Activated CD4-positive, alpha-beta T cell treated with anti-CD3 and anti-CD28 coated beads, Interleukin-2, amount 50 U/mL, for 4 hours (primary cell): Measurements from ENCODE around the gene TJP1.
"Not testable (repeated sequence)": the region's sequence is repeated elsewhere in the genome, so short reads cannot be mapped to it uniquely, and the experiment has no call there.

Experiments
- DNase-seq, 2 experiments: peaks; one replicate each; pipeline ENCODE4 v3.0.0-alpha.2; 2020

TJP1 gene

DNA sequence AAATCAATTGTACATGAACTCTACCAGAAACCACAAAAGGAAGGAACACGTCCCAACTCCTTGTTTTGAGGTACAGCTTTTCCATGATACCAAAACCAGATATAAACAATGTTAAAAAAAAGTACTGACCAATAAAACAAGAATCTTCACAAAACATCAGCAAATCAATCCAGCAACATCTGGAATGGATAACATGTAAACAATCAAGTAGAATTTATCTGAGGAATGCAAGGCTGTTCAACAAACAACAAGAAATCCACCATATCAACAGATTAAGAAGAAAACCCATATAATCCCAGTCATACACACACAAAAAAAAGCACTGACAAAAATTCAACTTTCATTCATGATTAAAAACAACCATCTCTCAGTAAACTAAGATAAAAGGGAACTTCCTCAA lies 26.7 kb downstream of the TJP1 start:
- DNase-seq, result no peak

- no peak for DNase-seq
These were observed 29.7 kb downstream of the TJP1 start for GRCh38 chr15:29792426-29793159.

GRCh38 chr15:29790607-29791006 lies 31.7 kb downstream of the TJP1 start:
- DNase-seq, result no peak

DNA sequence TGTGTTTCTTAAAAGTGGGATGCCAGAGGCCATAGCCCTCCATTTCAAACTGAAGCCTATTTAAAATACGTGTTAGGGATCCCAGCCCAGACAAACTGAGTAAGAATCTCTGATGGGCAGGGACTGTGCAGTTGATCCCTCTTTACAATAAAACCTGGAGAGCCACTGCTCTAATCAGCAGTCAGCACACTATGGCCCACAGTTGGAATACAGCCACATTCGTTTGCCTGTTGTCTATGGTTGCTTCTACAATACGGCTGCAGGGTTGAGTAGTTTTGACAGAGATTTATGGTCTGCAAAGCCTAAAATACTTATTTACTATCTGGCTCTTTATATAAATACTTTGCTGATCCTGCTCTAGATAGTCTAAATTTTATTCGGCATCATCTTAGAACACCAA lies 32.4 kb downstream of the TJP1 start:
- no peak for DNase-seq

- no peak for DNase-seq
These were observed 33.7 kb downstream of the TJP1 start for GRCh38 chr15:29788433-29789034.

- no peak for DNase-seq
These were observed 34.5 kb downstream of the TJP1 start for GRCh38 chr15:29787767-29788166.

- DNase-seq, result no peak
These were observed 36.6 kb downstream of the TJP1 start for GRCh38 chr15:29785642-29786041.

- no peak for DNase-seq
These were observed 37.1 kb downstream of the TJP1 start for GRCh38 chr15:29785136-29785535.

- no peak for DNase-seq
These were observed 37.9 kb downstream of the TJP1 start for GRCh38 chr15:29784413-29784812.

DNA sequence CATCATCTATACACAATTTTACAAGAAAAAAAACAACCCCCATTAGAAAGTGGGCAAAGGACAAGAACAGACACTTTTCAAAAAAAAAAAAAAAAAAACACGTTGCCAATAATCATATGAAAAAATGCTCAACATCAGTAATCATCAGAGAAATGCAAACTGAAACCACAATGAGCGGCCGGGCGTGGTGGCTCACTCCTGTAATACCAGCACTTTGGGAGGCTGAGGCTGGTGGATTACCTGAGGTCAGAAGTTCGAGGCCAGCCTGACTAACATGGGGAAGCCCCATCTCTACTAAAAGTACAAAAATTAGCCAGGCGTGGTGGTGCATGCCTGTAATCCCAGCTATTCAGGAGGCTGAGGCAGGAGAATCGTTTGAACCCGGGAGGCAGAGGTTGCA lies 39.5 kb downstream of the TJP1 start:
- not testable (repeated sequence) for DNase-seq

DNA sequence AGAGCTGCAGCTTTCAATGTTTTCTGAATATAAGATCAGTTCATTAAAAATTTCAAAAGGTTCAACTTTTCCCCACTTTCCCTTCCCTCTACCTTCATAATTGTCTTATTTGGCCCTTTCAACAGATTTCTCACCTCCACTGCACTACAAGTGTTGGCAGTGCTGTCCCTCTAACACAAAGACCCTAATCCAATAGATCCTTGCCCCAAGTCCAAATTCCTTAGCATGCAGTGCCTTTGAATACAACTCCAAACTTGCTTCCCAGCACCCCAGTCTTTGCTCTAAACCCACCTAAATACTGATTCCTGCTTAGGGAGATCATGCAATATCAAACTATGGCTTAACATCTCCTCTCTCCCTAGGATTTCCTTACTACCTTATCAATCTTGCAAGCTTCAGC lies 43.9 kb downstream of the TJP1 start:
- DNase-seq, result no peak

DNA sequence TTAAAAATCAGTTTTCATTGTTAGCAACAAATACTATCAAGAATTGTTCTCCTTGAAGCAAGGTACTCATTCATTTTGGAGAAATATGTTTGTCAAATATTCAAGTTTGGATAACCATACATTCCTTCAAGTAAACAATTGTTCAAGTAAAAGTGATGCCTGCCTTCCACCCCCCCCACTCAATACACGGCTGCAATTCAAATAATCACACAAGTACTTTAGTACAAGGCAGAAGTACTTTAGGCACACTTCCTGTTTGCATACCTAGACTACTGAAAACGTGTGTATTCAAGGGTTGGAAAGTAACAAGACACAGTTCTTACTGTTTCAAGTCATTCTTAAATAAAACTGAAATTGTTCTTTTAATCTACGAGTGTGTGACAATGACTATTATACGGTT lies 45.4 kb downstream of the TJP1 start:
- no peak for DNase-seq

GRCh38 chr15:29774900-29775299 lies 47.4 kb downstream of the TJP1 start:
- no peak for DNase-seq

DNA sequence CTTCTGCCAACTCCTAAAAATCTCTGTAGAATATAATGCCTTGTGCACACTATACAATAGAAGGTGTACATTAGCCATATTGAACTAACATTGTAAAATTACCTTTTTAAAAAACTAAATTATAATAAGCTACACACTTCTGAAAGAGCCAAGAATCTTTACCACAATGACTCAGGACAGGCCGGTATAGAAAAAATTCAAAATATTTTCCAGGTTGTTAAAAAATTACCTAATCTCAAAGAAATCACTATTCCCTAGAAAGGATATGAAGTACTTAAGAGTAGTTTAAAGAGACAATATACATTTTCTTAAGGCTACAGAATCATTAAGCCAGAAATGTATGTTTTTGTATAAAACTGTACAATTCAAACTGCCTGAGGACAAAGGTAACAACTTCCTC lies 48.5 kb downstream of the TJP1 start:
- no peak for DNase-seq

GRCh38 chr15:29773000-29773399 lies 49.3 kb downstream of the TJP1 start:
- DNase-seq, result no peak

GRCh38 chr15:29770796-29771195 lies 51.5 kb downstream of the TJP1 start:
- no peak for DNase-seq

- no peak for DNase-seq
These were observed 56.3 kb downstream of the TJP1 start for GRCh38 chr15:29765898-29766527.

DNA sequence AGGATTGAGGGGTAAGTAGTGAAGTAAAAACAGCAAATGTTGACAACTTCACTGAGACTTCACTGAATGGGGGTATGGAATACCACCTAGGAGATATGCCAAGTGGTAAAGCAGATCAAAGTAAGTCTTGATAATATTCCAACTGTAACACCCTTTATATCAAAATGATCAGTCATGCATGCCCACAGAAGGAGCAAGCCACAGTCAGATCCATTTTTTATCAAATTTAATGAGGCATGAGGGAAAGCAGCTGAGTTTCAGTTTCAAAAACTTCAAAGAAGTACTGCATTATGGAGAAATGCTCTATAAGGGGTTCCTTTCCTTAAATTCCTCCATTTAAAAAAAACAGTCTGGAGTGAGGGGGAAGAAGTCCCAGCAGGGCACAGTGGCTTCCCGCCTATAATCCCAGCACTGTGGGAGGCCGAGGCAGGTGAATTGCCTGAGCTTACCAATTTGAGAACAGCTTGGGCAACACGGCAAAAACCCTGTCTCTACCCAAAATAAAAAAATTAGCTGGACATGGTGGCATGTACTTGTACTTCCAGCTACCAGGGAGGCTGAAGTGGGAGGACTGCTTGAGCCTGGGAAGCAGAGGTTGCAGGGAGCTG lies 56.9 kb downstream of the TJP1 start:
- DNase-seq, result no peak

GRCh38 chr15:29759596-29759995 lies 62.7 kb downstream of the TJP1 start:
- DNase-seq, result no peak

DNA sequence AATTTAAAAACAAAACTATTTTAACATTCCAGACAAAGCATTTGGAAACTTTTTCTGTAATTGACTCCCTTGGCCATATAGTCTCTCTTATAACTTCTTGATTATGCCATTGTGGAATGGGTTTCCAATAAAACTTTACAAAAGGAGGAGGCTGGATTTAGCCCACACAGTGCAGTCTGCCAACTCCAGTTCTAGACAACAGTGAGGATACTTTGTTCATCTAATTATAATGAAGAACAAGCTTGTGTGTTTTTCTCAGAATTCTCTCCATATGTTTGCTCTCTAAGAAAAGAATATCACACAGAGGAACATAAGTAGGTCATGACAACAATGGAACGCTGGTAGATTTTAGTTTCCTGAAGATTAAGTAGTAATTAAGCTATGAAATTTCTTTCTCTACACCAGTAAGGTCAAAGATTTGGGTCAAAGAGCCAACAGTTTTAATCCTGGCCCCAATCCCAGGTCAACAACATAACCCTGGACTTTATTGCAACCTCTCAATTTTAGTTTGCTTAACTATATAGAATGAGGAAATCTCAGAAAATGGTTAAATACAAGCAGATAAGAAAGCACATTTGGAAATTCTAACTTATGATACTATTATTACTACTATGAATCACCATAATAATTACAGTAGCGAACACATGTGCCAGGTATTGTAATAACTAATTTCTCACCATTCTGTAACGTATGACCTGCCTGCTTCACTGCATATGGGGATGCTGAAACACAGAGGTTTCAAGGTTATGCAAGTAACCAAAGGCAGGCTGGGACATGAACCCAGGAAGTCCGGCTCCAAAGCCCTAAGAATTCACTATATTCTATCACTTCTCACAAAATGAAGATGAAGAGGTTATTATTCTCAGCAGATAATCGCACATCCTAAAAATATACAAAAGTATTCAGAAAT lies 65.7 kb downstream of the TJP1 start:
- no peak for DNase-seq

- DNase-seq, result not testable (repeated sequence)
These were observed 68.3 kb downstream of the TJP1 start for GRCh38 chr15:29754009-29754408.

- no peak for DNase-seq
These were observed 68.8 kb downstream of the TJP1 start for GRCh38 chr15:29753506-29753905.

- DNase-seq, result no peak
These were observed 71.5 kb downstream of the TJP1 start for GRCh38 chr15:29750754-29751153.
